Bronchial epithelial cell (primary cell): ENCODE measurements around the gene BAHD1. TPM values are rescaled to one million over a fixed set of nuclear protein-coding genes. Genes with fewer than 3 reads are reported as not detected.

Source experiments
- DNase-seq: peaks from one replicate; pipeline ENCODE4 v3.0.0-alpha.2; 2010; ENCODE audit warnings: low read depth
- FAIRE-seq: peaks from 2 replicates; lab custom pipeline; 2011; peaks lifted over from hg19 to GRCh38; lab: Jason Lieb, UNC
- H3K27me3 ChIP-seq: 2 replicates; pipeline ENCODE4 v1.5.1; 2011; ENCODE audit warnings: low read length; ENCODE audit not compliant: control insufficient read depth, insufficient read depth
- H3K36me3 ChIP-seq: 2 replicates; pipeline ENCODE4 v1.5.1; 2011; ENCODE audit warnings: low read length; ENCODE audit not compliant: control insufficient read depth, insufficient read depth
- H3K4me3 ChIP-seq: 2 replicates; pipeline ENCODE4 v1.5.1; 2011; ENCODE audit warnings: mild to moderate bottlenecking, low read depth, low read length, control low read depth
- total RNA-seq: library from RNA; depleted of rRNA; stranded (reverse); fragments of >200 nt; gene quantifications from 2 replicates; pipeline ENCODE4 v1.2.1, GENCODE V29; 2014
- TF ChIP-seq, protein P1 (sequence below): IDR thresholded peaks from 2 replicates; pipeline ENCODE4 v1.5.1; 2011; ENCODE audit warnings: mild to moderate bottlenecking, moderate library complexity, low read length, control low read depth, inconsistent platforms; ENCODE audit not compliant: insufficient read depth, severe bottlenecking

BAHD1 gene
- 4.2 and 6.3 TPM in 2 replicates for total RNA-seq

DNA sequence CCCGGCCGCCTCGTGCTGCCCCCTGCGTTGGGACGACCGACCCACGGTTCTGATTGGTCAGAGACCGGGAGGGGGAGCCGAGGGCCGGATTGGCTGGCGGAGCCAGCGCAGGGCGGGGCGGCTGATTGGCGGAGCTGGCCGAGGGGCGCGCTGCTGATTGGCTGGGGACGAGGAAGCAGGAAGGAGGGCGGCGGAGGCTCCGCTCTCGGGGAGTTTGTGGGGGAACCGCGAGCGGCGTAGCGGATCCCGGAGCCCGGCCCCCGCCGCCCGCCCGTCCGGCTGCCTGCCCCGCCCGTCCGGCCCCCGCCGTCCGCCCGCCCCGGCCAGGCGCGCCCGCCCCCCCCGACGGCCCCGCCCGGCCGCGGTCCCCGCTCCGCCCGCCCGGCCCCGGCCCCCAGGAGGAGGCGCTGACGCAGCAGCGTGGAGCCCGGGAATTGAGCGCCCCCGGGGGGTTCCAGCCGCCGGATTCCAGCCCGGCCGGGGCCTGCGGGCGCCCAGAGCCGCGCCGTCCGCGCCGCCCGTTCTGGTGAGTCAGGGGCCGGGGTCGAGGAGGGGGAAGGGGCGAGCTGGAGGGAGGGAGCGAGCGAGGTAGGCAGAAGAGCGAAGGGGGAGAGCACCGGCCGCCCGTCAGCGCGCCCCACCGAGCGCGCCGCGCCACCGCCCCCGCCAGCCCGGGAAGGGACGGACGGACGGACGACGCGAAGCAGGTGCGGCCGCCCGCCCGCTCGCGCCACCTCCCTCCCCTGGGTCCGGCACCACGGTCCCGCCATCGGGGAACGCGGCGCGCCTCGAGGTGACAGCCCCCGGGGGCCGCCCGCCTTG is at the start of gene BAHD1:
Gene BAHD1, plus strand, starts transcription at position 211 of the 822 bp plus-strand sequence. CDS start 17,512 bp downstream, outside the sequence.
- FAIRE-seq (no peak), DNase-seq (peak; percentile 80)
- TF ChIP-seq, protein P1, sequence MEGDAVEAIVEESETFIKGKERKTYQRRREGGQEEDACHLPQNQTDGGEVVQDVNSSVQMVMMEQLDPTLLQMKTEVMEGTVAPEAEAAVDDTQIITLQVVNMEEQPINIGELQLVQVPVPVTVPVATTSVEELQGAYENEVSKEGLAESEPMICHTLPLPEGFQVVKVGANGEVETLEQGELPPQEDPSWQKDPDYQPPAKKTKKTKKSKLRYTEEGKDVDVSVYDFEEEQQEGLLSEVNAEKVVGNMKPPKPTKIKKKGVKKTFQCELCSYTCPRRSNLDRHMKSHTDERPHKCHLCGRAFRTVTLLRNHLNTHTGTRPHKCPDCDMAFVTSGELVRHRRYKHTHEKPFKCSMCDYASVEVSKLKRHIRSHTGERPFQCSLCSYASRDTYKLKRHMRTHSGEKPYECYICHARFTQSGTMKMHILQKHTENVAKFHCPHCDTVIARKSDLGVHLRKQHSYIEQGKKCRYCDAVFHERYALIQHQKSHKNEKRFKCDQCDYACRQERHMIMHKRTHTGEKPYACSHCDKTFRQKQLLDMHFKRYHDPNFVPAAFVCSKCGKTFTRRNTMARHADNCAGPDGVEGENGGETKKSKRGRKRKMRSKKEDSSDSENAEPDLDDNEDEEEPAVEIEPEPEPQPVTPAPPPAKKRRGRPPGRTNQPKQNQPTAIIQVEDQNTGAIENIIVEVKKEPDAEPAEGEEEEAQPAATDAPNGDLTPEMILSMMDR: peak; percentile 11
- H3K27me3 ChIP-seq: peaks cover 13% of the 10 kb centered on the region
- no peaks in the 10 kb centered on the region for H3K36me3 ChIP-seq
- peak within 1 kb of the TSS; percentile 64 for H3K4me3 ChIP-seq

DNA sequence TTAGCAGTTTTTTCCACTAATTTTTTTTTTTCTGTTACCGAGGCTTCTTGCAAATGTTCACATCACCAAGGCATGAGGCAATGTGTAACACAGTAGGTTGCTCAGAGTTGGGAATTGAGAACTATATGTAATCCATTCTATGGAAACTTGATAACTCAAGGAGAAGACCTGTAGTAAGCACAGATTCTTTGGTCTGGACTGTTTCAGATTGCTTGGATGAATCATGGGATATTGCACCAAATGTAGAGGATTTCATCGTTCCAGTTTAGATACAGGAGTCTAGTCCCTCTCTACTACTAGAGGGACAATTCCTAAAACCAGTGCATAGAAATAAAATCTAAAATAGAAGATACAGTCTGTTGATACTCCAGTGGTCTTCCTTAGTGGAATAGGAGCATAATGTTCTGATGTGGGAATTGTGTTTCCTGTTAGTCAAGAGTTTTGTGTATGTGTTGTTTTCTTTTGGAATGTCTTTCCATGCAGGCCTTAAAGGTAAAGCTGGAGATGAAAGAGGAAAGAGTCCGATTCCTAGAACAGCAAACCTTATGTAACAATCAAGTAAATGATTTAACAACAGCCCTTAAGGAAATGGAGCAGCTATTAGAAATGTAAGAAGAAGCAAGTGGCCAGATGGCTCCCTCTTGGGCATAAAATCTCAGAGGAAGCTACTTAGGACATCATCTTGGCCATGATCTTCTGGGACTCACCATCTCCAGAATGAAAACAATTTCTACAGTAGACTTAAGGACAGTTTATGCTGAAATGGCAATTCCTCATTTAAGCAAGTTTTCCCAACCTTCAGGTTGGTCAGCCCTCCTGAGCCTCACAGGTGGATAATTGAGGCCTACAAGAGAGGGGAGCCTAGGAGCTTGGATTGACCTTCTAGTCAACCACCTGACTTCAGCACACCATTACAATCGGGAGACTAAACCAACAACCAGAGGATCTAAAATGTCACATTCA is 47.5 kb upstream of the BAHD1 start:
- H3K4me3 ChIP-seq: no peak overlapping the region
- DNase-seq (no peak), FAIRE-seq (no peak)
- no peaks in the 10 kb centered on the region for H3K27me3 ChIP-seq
- TF ChIP-seq, protein P1: no peak
- peaks cover 14% of the 10 kb centered on the region for H3K36me3 ChIP-seq

DNA sequence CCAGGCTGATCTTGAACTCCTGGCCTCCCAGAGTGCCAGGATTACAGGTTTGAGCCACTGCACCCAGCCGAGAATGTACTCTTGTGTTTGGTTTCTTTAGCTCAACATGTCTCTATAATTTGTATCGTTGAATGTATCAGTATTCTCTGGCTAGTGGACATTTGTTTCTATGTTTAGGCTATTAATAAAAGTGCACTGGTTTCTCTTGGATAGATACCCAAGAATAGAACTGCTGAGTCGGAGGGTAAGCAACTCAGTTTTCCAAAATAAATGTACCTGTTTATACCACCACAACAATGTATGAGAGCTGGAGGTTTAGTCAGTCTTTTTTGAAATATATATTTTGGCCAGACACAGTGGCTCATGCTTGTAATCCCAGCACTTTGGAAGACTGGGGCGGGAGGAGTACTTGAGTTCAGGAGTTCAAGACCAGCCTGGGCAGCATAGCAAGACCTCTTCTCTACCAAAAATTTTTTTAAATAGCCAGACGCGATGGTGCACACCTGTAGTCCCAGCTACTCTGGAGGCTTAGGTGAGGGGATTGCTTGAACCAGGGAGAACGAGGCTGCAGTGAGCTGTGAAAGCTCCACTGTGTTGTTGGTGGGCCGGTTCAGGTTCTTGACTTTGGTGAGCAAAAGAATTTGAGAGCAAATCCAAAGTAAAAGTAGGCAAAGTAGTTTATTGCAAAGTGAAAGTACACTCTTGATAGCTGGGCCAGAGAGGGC is 42.9 kb upstream of the BAHD1 start:
- FAIRE-seq: no peak

DNA sequence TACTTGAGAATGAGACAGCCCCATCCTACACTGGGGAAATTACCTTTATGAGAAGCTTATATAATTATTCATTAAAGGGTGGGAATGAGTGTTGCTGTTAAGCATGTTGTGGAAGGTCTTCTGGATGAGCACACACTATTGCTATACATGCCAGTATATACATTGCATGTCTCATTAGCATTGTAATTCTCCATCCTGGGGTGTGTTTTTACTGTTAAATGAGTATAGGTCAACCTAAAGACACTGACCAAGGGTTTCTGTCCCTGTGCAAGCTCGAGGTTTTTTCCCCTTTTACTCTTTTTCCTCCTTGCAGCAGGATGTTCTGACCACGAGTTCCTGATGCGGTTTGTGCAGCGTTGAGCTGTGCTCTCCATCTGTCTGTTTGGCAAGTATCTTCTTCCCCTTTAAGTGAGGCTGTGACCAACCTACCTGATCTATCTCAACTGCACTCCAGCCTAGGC is 42.3 kb upstream of the BAHD1 start:
- FAIRE-seq (no peak), DNase-seq (no peak)
- Histone ChIP-seq H3K4me3 (no peak overlapping the region), H3K36me3 (peaks cover 1% of the 10 kb centered on the region), H3K27me3 (no peaks in the 10 kb centered on the region)
- TF ChIP-seq, protein P1: no peak

More for the DNA sequence above, 42.9 kb upstream of the BAHD1 start:
- no peaks in the 10 kb centered on the region for H3K27me3 ChIP-seq
- DNase-seq: no peak
- TF ChIP-seq, protein P1: no peak
- H3K36me3 ChIP-seq: peaks cover 3% of the 10 kb centered on the region
- no peak overlapping the region for H3K4me3 ChIP-seq

DNA sequence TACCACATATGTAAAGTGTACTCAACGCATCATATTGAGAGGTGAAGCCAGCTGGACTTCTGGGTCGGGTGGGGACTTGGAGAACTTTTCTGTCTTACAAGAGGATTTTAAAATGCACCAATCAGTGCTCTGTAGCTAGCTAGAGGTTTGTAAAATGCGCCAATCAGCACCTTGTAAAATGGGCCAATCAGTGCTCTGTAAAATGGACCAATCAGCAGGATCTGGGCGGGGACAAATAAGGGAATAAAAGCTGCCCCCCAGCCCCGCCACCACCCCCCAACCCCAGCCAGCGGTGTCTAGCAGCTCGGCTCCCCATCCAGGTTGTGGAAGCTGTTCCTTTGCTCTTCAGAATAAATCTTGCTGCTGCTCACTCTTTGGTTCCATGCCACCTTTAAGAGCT is 41.4 kb upstream of the BAHD1 start:
- DNase-seq (no peak), FAIRE-seq (no peak)
- TF ChIP-seq, protein P1: no peak
- Histone ChIP-seq H3K4me3 (no peak overlapping the region), H3K36me3 (peaks cover 1% of the 10 kb centered on the region), H3K27me3 (no peaks in the 10 kb centered on the region)
